ENCODE measurements around the gene MARS1. TPM values are rescaled to one million over a fixed set of nuclear protein-coding genes. Genes with fewer than 3 reads are reported as not detected.
A peak's percentile ranks its signal among the peaks of the same experiment; 100 is the strongest.

MARS1 gene
- polyA plus RNA-seq, 4 donors, result 57.0 to 93.4 (median 62.6) TPM

DNA sequence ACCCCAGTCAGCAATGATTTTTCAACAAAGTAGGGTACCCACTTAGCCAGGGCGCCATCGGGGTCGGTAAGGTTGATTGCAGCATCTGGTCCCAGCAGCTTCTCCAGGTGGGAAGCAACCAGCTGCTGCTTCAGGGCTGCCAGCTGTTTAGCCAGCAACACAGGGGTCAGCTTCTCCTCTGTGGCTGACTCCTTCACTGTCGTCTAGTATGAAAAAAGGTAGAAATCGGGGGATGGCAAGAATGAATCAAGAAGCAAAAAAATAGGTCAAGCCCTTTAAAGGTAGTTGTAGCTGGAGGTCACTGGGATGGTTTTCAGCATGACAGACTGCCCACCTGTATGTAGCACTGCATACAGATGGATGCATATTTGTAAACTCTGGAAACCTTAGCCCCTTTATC, 46.4 kb downstream of the MARS1 start:
- no peaks in the 10 kb centered on the region for H3K9me3 ChIP-seq (ENCODE audit: control insufficient read depth in 2 of 2, insufficient read depth in 1 of 2, low read depth in 1 of 2, low read length in 1 of 2)
- peaks cover 26 to 74% (median 37%) of the 10 kb centered on the region in 3 donors for H3K36me3 ChIP-seq (ENCODE audit: control insufficient read depth in 3 of 3, insufficient read depth in 2 of 3, low read depth in 1 of 3, low read length in 3 of 3)
- H3K27ac ChIP-seq (ENCODE audit: low read depth in 1 of 3, low read length in 2 of 3), result no peak overlapping the region
- no peaks in the 10 kb centered on the region for H3K4me1 ChIP-seq (ENCODE audit: control insufficient read depth in 3 of 3, insufficient read depth in 2 of 3, low read depth in 1 of 3, low read length in 2 of 3)
- H3K4me3 ChIP-seq (ENCODE audit: low read depth in 1 of 3, low read length in 3 of 3), result no peak overlapping the region
- 91 to 98% (median 94%) methylated on average over 5 of the region's 5 CpGs for WGBS, 3 donors
- no peak for DNase-seq
- no peak for FAIRE-seq
- no peaks in the 10 kb centered on the region for H3K27me3 ChIP-seq (ENCODE audit: control insufficient read depth in 3 of 3, insufficient read depth in 3 of 3, low read length in 3 of 3)

DNA sequence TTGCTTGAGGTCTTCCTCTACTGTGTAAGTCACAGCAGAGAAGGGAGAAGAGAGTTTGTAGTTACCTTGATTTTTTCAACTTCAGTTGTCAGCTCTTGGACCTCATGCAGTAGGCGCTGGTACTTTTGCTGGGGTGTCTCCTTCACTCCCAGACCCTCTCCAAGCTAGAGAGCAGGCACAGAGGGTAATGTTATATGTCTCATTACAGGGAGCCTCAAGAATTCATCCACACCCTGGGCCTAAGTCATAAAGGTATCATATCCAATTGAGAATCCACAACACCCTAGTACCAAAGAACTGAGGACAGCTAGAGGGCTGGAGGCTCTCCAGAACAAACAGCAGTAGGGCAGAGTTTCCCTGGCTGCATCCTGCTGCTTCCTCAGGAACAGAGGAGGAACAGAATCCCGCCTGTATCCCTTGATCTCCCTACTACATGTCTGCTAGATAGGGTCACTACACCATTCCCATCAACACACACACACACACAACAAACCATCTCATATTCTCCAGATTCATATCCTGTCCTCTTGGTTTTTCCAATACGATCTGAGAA, 47.2 kb downstream of the MARS1 start:
- H3K27me3 ChIP-seq (ENCODE audit: control insufficient read depth in 3 of 3, insufficient read depth in 3 of 3, low read length in 3 of 3), result no peaks in the 10 kb centered on the region
- H3K36me3 ChIP-seq (ENCODE audit: control insufficient read depth in 3 of 3, insufficient read depth in 2 of 3, low read depth in 1 of 3, low read length in 3 of 3), result peaks cover 21 to 72% (median 34%) of the 10 kb centered on the region in 3 donors
- no peak overlapping the region for H3K27ac ChIP-seq (ENCODE audit: low read depth in 1 of 3, low read length in 2 of 3)
- DNase-seq, result no peak
- no peaks in the 10 kb centered on the region for H3K9me3 ChIP-seq (ENCODE audit: control insufficient read depth in 2 of 2, insufficient read depth in 1 of 2, low read depth in 1 of 2, low read length in 1 of 2)
- FAIRE-seq, result no peak
- no peaks in the 10 kb centered on the region for H3K4me1 ChIP-seq (ENCODE audit: control insufficient read depth in 3 of 3, insufficient read depth in 2 of 3, low read depth in 1 of 3, low read length in 2 of 3)
- no peak overlapping the region for H3K4me3 ChIP-seq (ENCODE audit: low read depth in 1 of 3, low read length in 3 of 3)
- WGBS, 3 donors, result 91 to 98% (median 96%) methylated on average over 3 of the region's 3 CpGs

GRCh38 chr12:57535764-57536596, 48.1 kb downstream of the MARS1 start:
- no peak overlapping the region for H3K4me3 ChIP-seq (ENCODE audit: low read depth in 1 of 3, low read length in 3 of 3)
- peaks cover 17 to 66% (median 31%) of the 10 kb centered on the region in 3 donors for H3K36me3 ChIP-seq (ENCODE audit: control insufficient read depth in 3 of 3, insufficient read depth in 2 of 3, low read depth in 1 of 3, low read length in 3 of 3)
- 78 to 82% (median 82%) methylated on average over 6 of the region's 6 CpGs for WGBS, 3 donors
- peak in 1 of 2 donors; percentile 31 for DNase-seq
- H3K27me3 ChIP-seq (ENCODE audit: control insufficient read depth in 3 of 3, insufficient read depth in 3 of 3, low read length in 3 of 3), result no peaks in the 10 kb centered on the region
- no peak for FAIRE-seq
- no peaks in the 10 kb centered on the region for H3K9me3 ChIP-seq (ENCODE audit: control insufficient read depth in 2 of 2, insufficient read depth in 1 of 2, low read depth in 1 of 2, low read length in 1 of 2)
- no peak overlapping the region for H3K27ac ChIP-seq (ENCODE audit: low read depth in 1 of 3, low read length in 2 of 3)
- no peaks in the 10 kb centered on the region for H3K4me1 ChIP-seq (ENCODE audit: control insufficient read depth in 3 of 3, insufficient read depth in 2 of 3, low read depth in 1 of 3, low read length in 2 of 3)

- H3K27me3 ChIP-seq (ENCODE audit: control insufficient read depth in 3 of 3, insufficient read depth in 3 of 3, low read length in 3 of 3), result no peaks in the 10 kb centered on the region
- no peak for FAIRE-seq
- H3K36me3 ChIP-seq (ENCODE audit: control insufficient read depth in 3 of 3, insufficient read depth in 2 of 3, low read depth in 1 of 3, low read length in 3 of 3), result peaks cover 14 to 62% (median 29%) of the 10 kb centered on the region in 3 donors
- DNase-seq, result no peak
- no peaks in the 10 kb centered on the region for H3K9me3 ChIP-seq (ENCODE audit: control insufficient read depth in 2 of 2, insufficient read depth in 1 of 2, low read depth in 1 of 2, low read length in 1 of 2)
- H3K27ac ChIP-seq (ENCODE audit: low read depth in 1 of 3, low read length in 2 of 3), result no peak overlapping the region
- no peak overlapping the region for H3K4me3 ChIP-seq (ENCODE audit: low read depth in 1 of 3, low read length in 3 of 3)
- H3K4me1 ChIP-seq (ENCODE audit: control insufficient read depth in 3 of 3, insufficient read depth in 2 of 3, low read depth in 1 of 3, low read length in 2 of 3), result no peaks in the 10 kb centered on the region
- WGBS, 3 donors, result 93 to 100% (median 97%) methylated on average over 1 of the region's 1 CpG
These were observed 48.7 kb downstream of the MARS1 start for GRCh38 chr12:57536597-57536942.

GRCh38 chr12:57539134-57539768, 51.4 kb downstream of the MARS1 start:
- Histone ChIP-seq H3K4me3 (ENCODE audit: low read depth in 1 of 3, low read length in 3 of 3) (no peak overlapping the region), H3K27ac (ENCODE audit: low read depth in 1 of 3, low read length in 2 of 3) (no peak overlapping the region), H3K36me3 (ENCODE audit: control insufficient read depth in 3 of 3, insufficient read depth in 2 of 3, low read depth in 1 of 3, low read length in 3 of 3) (peaks cover 4 to 49% (median 12%) of the 10 kb centered on the region in 3 donors), H3K4me1 (ENCODE audit: control insufficient read depth in 3 of 3, insufficient read depth in 2 of 3, low read depth in 1 of 3, low read length in 2 of 3) (no peaks in the 10 kb centered on the region), H3K9me3 (ENCODE audit: control insufficient read depth in 2 of 2, insufficient read depth in 1 of 2, low read depth in 1 of 2, low read length in 1 of 2) (no peaks in the 10 kb centered on the region), H3K27me3 (ENCODE audit: control insufficient read depth in 3 of 3, insufficient read depth in 3 of 3, low read length in 3 of 3) (no peaks in the 10 kb centered on the region)
- WGBS, 3 donors, result 87 to 94% (median 88%) methylated on average over 5 of the region's 5 CpGs
- DNase-seq, result no peak
- FAIRE-seq, result no peak

- WGBS, 3 donors, result 69 to 71% (median 71%) methylated on average over 2 of the region's 2 CpGs
- H3K27me3 ChIP-seq (ENCODE audit: control insufficient read depth in 3 of 3, insufficient read depth in 3 of 3, low read length in 3 of 3), result no peaks in the 10 kb centered on the region
- H3K36me3 ChIP-seq (ENCODE audit: control insufficient read depth in 3 of 3, insufficient read depth in 2 of 3, low read depth in 1 of 3, low read length in 3 of 3), result peaks cover 2 to 31% (median 4%) of the 10 kb centered on the region in 3 donors
- H3K9me3 ChIP-seq (ENCODE audit: control insufficient read depth in 2 of 2, insufficient read depth in 1 of 2, low read depth in 1 of 2, low read length in 1 of 2), result no peaks in the 10 kb centered on the region
- FAIRE-seq (no peak), DNase-seq (no peak)
- no peak overlapping the region for H3K27ac ChIP-seq (ENCODE audit: low read depth in 1 of 3, low read length in 2 of 3)
- H3K4me3 ChIP-seq (ENCODE audit: low read depth in 1 of 3, low read length in 3 of 3), result no peak overlapping the region
- peaks cover 2 to 6% (median 6%) of the 10 kb centered on the region in 3 donors for H3K4me1 ChIP-seq (ENCODE audit: control insufficient read depth in 3 of 3, insufficient read depth in 2 of 3, low read depth in 1 of 3, low read length in 2 of 3)
These were observed 53.1 kb downstream of the MARS1 start for GRCh38 chr12:57541001-57541400.

DNA sequence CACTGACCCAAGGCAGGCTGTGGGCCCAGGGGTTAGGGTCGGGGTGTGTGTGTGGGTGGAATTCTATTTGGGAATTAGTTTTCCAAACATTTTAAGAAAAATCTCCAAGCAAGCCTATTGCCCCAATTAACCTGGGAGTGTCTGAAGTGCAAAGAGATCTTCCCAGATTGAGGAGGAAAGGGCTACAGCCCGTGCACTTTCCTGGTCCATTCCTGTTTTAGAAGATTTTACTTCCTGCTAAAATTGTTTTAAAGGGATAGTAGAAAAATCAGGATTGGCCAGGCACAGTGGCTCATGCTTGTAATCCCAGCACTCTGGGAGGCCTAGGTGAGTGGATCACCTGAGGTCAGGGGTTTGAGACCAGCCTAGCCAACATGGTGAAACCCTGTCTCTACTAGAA, 53.8 kb downstream of the MARS1 start:
- Histone ChIP-seq H3K27ac (ENCODE audit: low read depth in 1 of 3, low read length in 2 of 3) (no peak overlapping the region), H3K36me3 (ENCODE audit: control insufficient read depth in 3 of 3, insufficient read depth in 2 of 3, low read depth in 1 of 3, low read length in 3 of 3) (peaks cover 2 to 29% (median 4%) of the 10 kb centered on the region in 3 donors), H3K9me3 (ENCODE audit: control insufficient read depth in 2 of 2, insufficient read depth in 1 of 2, low read depth in 1 of 2, low read length in 1 of 2) (no peaks in the 10 kb centered on the region), H3K4me1 (ENCODE audit: control insufficient read depth in 3 of 3, insufficient read depth in 2 of 3, low read depth in 1 of 3, low read length in 2 of 3) (peaks cover 2 to 11% (median 7%) of the 10 kb centered on the region in 3 donors), H3K27me3 (ENCODE audit: control insufficient read depth in 3 of 3, insufficient read depth in 3 of 3, low read length in 3 of 3) (no peaks in the 10 kb centered on the region), H3K4me3 (ENCODE audit: low read depth in 1 of 3, low read length in 3 of 3) (no peak overlapping the region)
- FAIRE-seq (no peak), DNase-seq (no peak)
- WGBS, 3 donors, result 61 to 86% (median 67%) methylated on average over 2 of the region's 2 CpGs

DNA sequence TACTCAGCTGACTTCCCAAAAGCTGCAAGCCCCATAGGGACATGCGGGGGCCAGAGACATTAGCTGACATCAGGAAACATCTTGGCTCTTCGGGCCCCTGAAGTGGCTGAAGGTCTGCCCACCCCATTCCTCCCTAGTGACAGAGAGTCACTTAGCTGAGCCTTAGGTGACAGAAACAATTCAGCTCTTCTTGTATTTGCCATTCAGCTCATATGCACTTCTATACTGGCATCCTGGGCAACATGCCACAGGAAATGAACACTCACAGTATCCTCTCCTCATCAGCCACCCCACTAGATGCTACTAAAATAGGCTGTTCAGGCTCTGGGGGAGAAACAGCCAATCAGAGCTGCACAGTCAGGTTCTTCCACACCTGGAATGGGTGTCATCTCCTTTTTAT, 55.7 kb downstream of the MARS1 start:
- FAIRE-seq (no peak), DNase-seq (no peak)
- peaks cover 2 to 11% (median 7%) of the 10 kb centered on the region in 3 donors for H3K4me1 ChIP-seq (ENCODE audit: control insufficient read depth in 3 of 3, insufficient read depth in 2 of 3, low read depth in 1 of 3, low read length in 2 of 3)
- 79 to 91% (median 88%) methylated on average over 2 of the region's 2 CpGs for WGBS, 3 donors
- H3K27ac ChIP-seq (ENCODE audit: low read depth in 1 of 3, low read length in 2 of 3), result no peak overlapping the region
- no peaks in the 10 kb centered on the region for H3K9me3 ChIP-seq (ENCODE audit: control insufficient read depth in 2 of 2, insufficient read depth in 1 of 2, low read depth in 1 of 2, low read length in 1 of 2)
- no peak overlapping the region for H3K4me3 ChIP-seq (ENCODE audit: low read depth in 1 of 3, low read length in 3 of 3)
- peaks cover 2 to 23% (median 4%) of the 10 kb centered on the region in 3 donors for H3K36me3 ChIP-seq (ENCODE audit: control insufficient read depth in 3 of 3, insufficient read depth in 2 of 3, low read depth in 1 of 3, low read length in 3 of 3)
- peaks cover 0 to 5% (median under 1%) of the 10 kb centered on the region in 3 donors for H3K27me3 ChIP-seq (ENCODE audit: control insufficient read depth in 3 of 3, insufficient read depth in 3 of 3, low read length in 3 of 3)
